ENCODE data around the gene SKIC8.

The SKIC8 gene

DNA sequence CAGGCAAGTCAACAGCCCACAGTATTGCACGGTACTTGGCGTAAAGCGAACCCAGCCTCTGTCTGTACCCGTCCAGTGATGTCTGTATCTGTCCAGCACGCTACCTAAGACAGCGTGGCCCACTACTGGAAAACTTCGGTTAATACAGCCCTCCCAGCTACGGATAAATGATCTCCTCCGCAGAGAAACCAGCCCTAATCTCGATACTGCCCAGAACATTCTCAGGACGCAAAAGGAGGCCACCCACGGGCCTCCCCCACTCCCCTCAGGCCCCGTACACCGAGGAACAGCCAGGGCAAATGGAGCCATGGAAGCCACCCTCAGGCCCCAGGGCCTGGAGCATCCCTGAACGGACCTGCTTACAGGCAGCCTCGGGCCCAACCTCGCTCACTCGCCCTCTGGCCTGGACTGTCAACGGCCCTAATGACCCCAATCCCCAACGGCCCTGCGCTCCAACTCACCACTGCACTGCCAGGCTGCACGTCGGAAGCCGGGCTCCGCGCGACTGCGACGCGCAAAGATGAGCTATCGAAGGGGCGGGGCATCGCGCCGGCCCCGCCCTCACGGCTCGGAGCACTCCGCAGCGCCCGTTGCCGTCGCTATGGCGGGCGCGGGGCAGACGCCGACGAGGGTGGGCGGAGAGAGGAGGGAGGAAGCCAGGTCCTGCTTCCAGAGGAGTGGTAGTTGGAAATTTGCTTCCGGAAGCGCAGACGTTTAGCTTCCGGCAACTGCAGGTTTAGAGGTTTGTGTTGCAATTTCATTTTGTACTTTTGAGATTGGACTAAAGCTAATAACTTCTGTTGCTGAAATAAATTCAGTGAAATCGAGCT, at the start of gene SKIC8:
TSS of gene SKIC8 (minus strand) at position 509 of the 830 bp plus-strand sequence. CDS start 3,923 bp downstream, outside the sequence.
- peak; percentile 64 to 83 for DNase-seq (ENCODE audit: low read depth in 2 of 2)

DNA sequence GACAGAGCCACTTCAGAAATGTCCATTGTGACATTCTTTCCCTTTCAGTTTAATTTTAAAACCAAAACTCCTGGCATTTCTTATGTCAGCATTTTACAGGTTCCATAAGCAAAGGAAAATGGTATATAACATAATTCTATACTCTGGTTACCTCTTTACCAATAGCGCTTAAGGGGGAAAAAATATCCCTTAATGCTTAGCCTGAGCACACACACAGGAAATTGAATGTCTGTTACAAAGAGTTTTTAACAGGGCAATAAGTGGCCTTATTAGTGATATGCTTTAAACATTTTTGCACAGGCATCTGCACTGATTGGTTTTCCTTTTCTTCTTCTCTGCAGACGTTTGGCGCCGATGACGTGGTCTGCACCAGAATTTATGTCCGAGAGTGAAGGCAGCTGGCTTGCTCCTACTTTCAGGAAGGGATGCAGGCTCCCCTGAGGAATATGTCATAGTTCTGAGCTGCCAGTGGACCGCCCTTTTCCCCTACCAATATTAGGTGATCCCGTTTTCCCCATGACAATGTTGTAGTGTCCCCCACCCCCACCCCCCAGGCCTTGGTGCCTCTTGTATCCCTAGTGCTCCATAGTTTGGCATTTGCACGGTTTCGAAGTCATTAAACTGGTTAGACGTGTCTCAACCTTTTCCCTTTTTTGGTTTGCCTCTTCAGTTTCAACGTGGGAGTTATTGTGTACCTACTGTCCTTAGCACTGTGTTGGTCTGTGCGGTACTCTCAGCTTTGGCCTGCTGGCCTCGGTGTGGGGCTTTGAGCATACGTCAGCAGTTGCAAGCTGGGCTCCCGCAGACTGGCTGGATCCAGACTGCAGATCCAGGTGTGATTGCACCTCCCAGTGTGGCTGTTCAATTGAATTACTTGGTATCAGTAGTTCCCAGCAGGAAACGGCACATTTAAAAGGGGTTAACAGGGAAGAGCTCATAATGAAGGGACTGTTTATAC, 48.5 kb upstream of the SKIC8 start:
- DNase-seq (ENCODE audit: low read depth in 2 of 2): no peak

DNA sequence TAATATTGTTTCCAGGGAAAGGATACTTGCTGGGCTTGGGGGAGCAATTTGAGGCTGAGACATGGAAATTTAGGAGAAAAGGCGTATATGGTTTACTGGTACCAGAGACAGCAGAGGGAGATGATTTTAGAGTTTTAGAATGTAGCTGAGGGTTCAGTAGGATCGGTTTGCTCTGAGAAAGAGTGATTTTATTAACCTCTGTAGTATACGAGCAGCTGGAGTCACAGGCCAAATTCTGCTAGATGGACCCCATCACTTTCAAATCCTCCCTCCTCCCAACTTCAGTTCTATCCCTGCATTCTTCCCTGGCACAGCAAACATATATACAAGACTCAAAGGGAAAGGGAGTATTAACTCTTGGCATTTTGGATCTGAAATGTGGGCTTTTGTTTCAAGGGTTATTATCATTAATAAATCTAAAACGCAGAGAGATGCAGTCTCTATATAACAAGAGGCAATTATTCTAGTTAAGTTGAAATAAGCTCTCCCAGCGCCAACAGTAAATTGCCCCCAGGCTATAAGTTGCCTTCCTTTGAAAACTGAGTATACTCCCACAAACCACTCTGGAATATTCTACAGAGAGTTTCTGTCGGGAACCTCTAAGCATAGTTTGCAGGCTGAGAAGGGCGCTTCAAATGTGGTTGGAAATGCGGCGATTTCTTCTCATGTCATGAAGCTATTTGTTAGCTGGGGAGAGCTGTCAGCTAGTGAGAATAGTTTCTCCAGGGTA, 46.2 kb upstream of the SKIC8 start:
- no peak for DNase-seq (ENCODE audit: low read depth in 2 of 2)

DNA sequence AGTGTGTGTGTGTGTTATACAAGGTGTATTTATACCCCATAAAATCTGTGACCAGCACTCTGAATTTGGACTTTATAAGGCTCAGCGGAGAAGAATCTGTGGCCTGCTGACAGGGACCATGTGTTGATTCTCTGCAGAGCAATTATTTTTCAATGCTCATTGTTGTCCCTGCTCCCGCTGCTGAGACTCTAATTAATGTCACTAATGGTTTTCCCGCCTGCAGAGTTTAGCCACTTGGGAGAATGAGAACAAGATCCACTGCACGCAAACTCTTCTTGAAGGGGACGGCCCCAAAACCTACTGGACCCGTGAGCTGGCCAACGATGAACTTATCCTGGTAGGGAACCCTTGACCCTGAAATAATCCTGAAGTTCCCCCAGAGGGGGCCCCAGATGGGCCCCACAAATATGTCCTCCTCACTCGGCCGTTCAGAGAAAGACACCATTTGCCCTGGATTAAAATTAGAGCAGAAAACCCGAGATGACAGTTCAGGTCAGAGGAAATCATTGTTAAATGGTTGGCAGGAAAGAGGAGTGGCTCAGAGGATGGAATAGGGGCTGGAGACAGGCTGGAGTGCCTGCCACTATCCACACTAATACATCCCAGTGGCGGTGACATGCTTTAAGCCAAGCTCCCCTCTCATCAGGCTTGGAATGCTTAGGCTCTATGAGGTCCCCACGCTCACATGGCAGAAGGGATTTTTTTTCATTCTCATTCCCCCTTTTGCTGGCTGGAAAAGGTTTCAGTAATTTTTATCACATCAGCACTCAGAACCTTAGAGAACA, 44.1 kb upstream of the SKIC8 start:
- no peak for DNase-seq (ENCODE audit: low read depth in 2 of 2)

DNA sequence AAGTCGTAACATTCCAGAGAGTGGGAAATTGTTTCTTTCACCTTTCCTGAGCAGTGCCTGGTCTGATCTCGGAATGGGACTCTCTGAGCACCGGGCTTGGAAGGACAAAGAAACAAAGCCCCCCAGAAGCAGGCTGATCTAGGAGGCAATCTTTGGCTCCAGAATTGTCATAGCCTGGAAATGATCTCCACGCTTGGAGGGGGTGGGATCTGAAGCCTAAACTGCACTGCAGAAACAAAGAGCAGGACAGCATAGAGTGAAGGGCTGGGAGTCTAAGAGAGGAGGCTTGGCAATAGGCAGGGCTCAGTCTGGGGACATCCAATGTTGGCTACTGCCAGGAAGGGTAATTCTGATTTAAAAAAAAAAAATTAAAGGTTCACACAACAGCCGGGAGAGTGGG, 42.6 kb upstream of the SKIC8 start:
- DNase-seq (ENCODE audit: low read depth in 2 of 2): no peak

DNA sequence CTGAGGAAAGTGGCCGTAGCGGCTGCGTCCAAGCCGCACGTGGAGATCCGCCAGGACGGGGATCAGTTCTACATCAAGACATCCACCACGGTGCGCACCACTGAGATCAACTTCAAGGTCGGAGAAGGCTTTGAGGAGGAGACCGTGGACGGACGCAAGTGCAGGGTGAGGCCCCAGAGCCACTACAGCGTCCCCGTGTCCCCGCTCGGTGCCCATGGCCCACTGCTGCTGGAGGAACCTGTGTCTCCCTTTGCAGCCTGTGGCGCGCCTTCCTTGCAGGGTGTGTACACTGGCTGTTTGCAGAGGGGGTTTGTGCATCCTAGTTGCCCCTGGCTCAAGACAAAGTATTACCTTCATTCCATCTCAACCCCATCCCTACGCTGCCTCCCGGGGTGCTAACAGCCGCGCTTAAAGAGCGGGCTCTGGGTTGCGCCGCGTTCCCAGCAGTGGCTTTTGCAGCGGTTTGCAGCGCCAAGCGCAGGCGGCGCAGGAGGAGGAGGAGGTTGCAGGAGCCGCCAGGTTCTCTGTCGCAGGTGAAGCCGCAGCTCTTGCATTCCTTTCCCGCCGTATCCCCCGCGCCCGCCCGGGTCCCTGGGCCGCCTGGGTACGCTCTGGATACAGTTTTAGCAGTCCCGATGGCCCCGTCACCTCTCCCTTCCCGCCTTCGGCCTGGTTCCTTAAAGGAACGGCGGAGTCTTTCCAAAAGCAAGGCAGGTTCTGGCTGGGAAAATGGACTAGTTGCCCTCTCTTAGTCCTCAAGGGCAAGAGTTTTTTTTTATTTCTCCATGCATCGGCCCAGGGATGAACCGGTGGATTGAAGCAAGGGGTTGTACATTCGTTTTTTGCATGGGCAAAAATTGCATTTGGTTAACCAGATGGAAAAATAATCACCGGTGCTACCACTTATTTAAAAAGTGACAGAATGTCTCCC, 41.9 kb upstream of the SKIC8 start:
- no peak for DNase-seq (ENCODE audit: low read depth in 2 of 2)

DNA sequence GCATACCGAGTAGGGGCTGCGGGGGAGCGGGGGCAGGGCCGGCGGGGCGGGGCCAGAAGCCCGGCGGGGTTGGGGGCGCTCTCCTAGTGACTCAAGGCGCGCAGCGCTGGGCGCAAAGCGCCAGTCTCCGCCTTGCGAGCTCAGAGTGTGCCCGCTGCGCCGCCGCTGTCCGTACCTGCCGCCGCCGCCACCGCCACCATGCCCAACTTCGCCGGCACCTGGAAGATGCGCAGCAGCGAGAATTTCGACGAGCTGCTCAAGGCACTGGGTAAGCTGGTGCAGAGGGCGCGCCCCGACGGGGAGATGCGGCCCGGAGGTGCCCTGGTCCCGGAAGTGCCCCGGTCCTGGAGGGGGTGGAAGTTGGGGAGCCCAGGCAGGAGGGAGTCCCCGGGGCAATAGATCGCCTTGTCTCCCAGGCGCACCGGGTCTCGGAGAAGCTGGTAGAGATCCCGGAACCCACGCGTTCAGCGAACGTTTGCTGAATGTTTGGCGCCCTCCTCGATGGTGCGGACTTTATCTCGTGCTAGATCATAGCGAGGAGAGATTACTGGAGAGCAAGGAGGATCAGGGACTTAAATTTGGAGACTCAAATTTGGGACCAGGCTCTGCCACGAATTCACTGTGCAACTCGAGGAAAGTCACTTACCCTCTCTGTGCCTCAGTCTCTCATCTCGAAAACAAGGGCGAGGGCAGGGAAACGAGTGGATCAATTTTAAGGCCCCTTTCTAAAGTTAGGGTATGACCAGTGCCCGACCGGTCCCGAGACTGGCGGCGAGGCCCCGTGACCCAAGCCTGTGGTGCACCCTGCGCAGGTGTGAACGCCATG, 41.0 kb upstream of the SKIC8 start, which contains the start of gene CRABP1:
TSS of gene CRABP1 (plus strand) at position 123 of the 826 bp plus-strand sequence. CDS start at position 199, 76 bp downstream.
- DNase-seq (ENCODE audit: low read depth in 2 of 2): no peak

DNA sequence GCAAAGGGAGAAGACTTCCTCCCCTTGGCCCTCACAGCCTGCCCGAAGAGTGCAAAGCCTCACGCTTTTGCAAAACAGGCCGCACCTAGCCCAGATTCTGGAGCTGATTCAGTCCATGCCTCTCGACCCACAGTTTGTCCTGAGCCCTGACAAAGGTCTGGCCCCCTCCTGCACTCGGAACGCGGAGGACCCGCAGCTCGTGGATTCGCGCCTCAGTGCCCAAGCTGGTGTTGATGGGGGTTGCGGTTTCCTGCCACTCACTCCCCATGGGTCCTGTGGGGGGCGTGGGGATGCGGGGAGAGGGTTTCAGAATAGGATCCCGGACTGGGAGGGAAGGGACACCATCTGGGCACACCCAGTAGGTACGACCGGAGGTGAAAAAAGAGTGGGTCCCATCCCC, 40.1 kb upstream of the SKIC8 start:
- DNase-seq (ENCODE audit: low read depth in 2 of 2): no peak

DNA sequence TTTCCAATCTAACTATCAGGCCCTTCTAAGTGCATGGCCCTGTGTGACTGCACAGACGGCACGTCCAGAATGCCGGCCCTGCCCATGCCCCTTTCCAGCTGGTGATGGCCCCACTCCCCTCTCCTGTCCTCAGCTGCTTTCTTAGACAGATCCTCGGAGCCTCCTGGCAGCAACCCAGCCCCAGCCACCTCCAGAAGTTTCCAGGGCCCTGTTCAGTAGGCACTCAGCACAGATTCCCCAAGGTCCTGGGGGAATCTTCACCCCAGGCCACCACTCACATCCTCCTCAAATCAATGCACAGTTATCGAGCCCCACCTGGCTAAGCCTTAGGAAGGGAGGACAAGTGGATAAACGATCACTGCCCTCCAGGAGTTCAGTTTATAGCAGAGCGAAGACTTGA, 39.4 kb upstream of the SKIC8 start:
- no peak for DNase-seq (ENCODE audit: low read depth in 2 of 2)

DNA sequence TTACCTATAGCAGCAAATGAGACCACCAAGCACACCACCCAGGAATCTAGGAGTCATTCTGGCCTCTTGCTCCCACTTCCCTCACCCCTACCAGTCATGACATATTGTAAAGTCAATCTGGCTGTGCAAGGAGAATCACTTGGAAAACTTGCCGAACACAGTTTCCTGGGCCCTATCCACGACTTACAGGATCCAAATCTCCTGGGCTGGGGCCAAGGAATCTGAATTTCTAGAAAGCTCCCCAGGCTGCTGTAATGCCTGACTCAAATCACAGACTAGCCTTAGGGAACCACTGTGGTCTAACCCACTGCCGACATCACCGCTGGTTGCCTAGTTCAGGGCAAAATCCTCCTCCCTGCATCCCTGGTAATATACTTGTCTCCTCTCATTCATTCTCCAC, 36.6 kb upstream of the SKIC8 start:
- no peak for DNase-seq (ENCODE audit: low read depth in 2 of 2)

DNA sequence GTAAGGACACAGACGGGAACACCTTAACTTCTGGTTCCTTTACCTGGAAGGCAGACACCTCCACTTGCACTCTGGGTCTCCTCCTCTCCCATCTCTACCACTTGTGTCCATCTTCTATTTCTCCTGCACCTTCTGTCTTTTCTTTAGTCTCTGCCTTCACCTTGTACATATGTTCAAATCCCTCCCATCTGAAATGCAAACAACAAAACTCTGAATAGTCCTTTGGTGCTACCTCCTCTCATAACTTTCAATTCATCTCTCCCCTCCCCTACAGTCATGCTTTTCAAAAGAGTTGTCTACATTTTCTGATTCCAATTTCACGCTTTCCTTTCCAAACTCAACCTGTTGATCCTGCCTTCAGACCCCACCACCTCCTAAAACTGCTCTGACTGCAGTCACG, 35.4 kb upstream of the SKIC8 start:
- DNase-seq (ENCODE audit: low read depth in 2 of 2): no peak

DNA sequence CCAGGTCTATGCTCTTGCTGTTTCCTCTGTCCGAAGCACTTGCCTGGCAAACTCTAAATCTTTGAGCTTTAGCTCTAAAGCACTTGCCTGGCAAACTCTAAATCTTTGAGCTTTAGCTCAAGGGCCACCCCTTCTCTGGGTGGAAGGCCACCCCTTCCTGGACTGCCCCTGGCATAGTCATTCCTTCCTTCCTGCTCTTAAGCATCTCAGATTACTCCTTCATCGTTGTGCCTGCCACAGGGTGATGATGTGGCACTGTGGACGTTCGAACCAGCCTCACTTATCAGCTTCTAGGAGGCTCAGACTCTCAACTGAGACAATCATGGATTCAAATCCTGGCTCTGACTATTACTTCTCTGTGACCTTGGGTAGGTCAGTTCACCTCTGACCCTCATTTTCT, 30.2 kb upstream of the SKIC8 start:
- DNase-seq (ENCODE audit: low read depth in 2 of 2): no peak

DNA sequence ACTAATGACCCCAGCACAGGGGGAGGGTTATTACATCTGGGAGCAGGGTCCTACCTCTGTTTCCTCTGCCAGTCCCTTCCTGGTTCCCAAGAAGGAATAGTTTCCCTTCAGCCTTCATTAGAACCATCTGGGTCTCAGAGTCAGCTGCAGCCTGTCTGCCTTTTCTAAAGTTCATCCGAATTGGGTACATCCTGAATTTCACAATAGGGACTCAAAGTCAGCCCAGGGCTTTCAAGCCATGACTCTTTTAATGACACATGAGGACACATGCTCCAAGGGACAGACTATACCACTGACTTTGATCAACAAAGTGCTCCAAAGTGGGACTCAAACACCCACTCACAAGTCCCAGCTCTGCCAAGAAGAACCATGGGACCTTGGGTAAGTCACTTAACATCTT, 28.1 kb upstream of the SKIC8 start:
- no peak for DNase-seq (ENCODE audit: low read depth in 2 of 2)

DNA sequence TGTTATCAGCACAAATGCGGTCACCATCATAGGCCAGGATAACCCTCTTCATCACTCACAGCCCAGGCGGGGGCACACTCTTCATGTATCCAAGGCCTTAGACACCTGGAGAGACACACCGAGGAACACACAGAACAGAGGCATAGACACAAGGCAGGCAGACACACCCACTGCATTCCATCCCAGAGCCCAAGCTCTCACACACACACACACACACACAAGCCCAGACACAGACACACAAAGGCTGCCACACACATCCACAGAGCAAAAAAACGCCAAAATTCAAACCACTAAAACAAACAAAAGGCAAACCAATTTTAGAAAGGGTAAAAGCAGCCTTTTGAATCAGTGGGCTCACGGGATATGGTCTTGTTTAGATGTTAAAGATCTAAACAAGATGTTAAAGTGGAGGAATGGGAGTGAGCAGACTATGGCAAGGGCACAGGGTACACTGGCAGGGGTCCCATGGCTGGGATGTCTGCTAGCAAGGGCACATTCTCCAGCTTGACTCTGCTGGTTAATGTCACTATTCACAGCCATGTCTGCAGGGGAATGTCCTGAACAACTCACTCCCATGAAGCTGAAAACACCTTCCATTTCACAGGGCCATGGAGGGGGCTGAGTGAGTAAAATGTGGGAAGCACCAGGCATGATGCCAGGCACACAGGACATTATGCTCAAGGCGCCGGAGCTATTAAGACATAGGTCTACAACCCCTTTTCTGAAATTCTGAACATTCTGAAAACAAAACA, 25.9 kb upstream of the SKIC8 start:
- no peak for DNase-seq (ENCODE audit: low read depth in 2 of 2)

DNA sequence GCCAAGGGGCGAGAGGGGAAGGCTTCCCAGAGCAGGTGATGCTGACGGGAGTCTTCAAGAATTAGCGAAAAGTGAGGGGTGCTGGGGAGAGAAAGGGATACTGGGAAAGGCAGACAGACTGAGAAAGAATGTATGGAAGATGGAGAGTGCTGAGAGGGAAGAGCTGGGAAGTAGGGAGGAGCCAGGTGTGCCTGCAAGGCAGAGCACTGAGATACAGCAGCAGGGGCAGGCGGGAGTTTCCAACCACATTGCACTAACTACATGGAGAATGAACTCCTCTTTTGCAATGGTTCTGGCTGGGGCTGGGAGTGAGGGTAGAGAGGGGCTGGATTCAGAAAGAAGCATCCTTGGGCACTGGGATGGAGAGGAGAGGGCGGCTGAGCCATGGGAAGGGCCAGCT, 24.7 kb upstream of the SKIC8 start:
- no peak for DNase-seq (ENCODE audit: low read depth in 2 of 2)

DNA sequence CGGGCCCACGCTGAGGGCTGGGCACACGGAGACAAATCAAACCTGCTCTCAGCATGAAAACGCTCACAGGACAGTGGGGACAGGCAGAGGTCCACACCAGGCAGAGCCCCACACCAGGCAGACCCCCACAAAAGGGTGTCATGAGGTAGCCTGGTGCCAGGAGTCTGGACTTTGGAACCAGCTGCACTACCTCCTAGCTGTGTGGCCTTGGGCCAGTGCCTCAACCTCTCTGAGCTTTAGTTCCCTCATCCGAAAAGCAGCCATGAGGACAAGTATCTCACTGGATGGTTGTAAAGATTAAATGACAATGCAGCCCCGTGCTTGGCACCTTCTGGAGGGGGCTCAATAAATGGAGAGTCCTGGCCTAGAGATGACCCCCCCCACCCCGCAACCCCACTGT, 24.3 kb upstream of the SKIC8 start:
- no peak for DNase-seq (ENCODE audit: low read depth in 2 of 2)

DNA sequence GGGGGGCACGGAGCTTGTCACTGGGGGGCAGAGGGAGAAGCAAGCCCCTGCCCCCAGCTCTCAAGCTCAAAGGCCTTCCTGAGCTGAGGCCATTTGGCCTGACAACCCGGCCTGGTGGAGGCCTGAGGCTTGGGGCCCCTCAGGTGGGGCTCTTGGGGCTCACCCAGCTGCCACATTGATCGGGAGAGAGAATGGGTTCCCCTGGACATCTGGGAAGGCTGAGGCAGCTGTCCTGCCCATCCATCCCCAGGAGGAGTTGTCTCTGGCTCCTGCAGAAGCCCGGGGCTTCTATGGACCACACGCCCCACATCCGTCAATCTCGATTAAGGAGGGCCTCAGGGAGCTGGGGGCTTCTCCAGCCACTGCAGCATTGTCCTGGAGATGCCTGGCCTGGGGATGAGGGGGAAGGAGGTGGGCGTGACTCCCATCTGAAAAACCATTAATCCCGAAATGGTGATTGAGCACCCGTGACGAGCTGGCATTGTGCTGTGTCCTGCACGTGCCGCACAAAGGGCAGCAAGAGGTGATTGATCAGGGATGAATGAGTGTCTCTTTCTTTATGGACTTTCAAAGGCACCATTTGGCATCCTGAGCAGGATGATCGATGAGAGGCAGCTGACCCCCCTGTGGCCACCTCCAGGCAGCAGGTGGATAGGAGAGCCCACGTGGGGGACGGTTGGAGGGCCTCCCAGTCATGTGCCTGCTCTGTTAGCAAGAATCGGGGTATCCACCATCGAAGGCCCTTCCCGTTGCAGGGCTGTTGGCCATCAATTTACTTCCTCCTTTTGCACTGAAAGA, 23.5 kb upstream of the SKIC8 start:
- DNase-seq (ENCODE audit: low read depth in 2 of 2): no peak

DNA sequence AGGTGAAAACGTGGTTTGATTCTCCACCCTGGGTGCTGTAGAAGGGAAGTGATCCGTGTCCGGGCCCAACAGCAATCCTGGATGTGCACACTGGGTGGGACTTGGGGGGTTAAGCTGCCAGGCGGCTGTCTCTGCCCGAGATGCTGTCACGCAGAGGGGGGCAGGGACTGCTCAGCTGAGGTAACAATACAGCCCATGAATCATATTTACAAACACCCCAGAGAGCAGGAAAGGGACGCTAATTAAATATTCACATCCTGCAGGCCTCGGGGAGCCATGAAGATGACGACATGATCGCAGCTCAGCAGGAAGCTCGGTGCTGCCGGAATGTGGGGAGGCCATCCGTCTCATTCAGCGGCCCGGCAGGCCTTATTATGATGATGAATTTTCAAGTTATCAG, 22.8 kb upstream of the SKIC8 start:
- DNase-seq (ENCODE audit: low read depth in 2 of 2): no peak

All from stimulated activated CD4-positive, alpha-beta T cell treated with anti-CD3 and anti-CD28 coated beads, Interleukin-1b, Interleukin-23, amount 100 ng/mL, for 1 hour (primary cell).